ENCODE measurements around the gene DCST1.

The DCST1 gene

DNA sequence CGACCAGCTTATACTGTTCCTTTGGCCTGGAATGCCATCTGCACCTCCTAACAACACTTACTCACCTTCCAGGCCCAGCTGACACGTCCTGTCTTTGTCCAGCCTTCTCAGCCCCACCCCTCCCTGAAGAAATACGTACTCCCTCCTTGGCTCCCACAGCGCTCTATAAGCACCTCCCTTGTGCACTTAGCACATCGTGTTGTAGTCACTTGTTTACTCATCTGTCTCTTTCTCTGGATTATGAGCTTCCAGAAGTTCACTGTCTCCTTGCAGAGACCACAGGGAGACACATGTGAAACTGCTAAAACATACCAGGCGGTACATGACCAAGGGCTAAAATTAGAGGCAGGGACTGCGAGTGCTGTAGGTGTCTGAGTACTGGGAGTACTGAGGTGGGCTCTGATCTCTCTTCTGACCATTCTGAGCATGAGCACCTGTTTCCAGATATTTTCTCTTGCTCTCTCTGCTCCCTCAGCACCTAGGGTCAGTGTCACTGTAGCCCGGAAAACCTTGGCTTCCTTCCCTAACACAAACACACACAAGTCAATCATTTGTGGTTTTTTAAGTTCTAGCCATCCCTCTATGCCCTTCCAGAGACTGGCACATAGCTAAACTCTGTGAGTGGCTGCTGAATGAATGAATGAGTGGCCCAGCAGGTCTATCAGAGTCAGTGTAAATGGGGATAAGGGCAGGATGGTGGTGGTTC is 5.1 kb downstream of the DCST1 start:
- TF ChIP-seq ISL1 (CRISPR knock-in tag; IDR thresholded peaks at IDR 0.05) (no peak), ZC3H10 (CRISPR knock-in tag; IDR thresholded peaks at IDR 0.05) (no peak), ZFP3 (CRISPR knock-in tag; IDR thresholded peaks at IDR 0.05) (no peak), ARNTL (CRISPR knock-in tag; IDR thresholded peaks at IDR 0.05; ENCODE audit: borderline replicate concordance, low read depth) (no peak), OSR1 (CRISPR knock-in tag; IDR thresholded peaks at IDR 0.05) (no peak), PATZ1 (CRISPR knock-in tag; IDR thresholded peaks at IDR 0.05; ENCODE audit: borderline replicate concordance) (no peak), ESRRG (CRISPR knock-in tag; IDR thresholded peaks at IDR 0.05) (no peak), GLIS3 (CRISPR knock-in tag; IDR thresholded peaks at IDR 0.05) (no peak), TOX (CRISPR knock-in tag; IDR thresholded peaks at IDR 0.05; ENCODE audit: borderline replicate concordance) (no peak), CSDC2 (CRISPR knock-in tag; IDR thresholded peaks at IDR 0.05) (no peak), RARB (CRISPR knock-in tag; IDR thresholded peaks at IDR 0.05) (no peak), ZNF70 (CRISPR knock-in tag; IDR thresholded peaks at IDR 0.05) (no peak), TCF4 (CRISPR knock-in tag; IDR thresholded peaks at IDR 0.05; ENCODE audit: borderline replicate concordance) (no peak), SNAI2 (CRISPR knock-in tag; IDR thresholded peaks at IDR 0.05) (no peak), ZFP30 (CRISPR knock-in tag; IDR thresholded peaks at IDR 0.05) (no peak), ZNF565 (CRISPR knock-in tag; conservative IDR thresholded peaks at IDR 0.05; ENCODE audit: low read depth) (no peak), POU6F1 (CRISPR knock-in tag; IDR thresholded peaks at IDR 0.05; ENCODE audit: borderline replicate concordance, low read depth) (no peak)
- TF ChIP-seq, protein P1, sequence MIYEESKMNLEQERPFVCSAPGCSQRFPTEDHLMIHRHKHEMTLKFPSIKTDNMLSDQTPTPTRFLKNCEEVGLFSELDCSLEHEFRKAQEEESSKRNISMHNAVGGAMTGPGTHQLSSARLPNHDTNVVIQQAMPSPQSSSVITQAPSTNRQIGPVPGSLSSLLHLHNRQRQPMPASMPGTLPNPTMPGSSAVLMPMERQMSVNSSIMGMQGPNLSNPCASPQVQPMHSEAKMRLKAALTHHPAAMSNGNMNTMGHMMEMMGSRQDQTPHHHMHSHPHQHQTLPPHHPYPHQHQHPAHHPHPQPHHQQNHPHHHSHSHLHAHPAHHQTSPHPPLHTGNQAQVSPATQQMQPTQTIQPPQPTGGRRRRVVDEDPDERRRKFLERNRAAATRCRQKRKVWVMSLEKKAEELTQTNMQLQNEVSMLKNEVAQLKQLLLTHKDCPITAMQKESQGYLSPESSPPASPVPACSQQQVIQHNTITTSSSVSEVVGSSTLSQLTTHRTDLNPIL (CRISPR knock-in tag; IDR thresholded peaks at IDR 0.05; ENCODE audit: low read depth), result no peak
- no peak; the same call in 2 of the 3 replicates for ATAC-seq

DNA sequence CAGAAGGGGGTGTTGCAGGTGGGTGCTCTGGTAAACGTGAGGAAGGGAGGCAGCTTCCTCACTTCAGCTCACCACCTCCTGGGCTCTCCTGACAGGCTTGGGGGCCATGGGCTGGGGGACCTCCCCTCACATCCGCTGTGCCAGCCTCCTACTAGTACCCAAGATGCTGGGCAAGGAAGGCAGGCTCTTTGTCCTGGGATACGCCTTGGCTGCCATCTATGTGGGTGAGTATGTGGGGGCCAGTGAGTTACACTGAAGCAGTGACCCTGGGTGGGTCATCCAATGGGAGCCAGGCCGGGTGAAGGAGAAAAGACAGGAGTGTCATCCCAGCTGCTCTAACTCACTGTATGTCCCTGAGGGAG is 5.7 kb downstream of the DCST1 start:
- ATAC-seq, result no peak
- TF ChIP-seq RARB (CRISPR knock-in tag; IDR thresholded peaks at IDR 0.05) (no peak), ESRRG (CRISPR knock-in tag; IDR thresholded peaks at IDR 0.05) (no peak), GLIS3 (CRISPR knock-in tag; IDR thresholded peaks at IDR 0.05) (no peak), ISL1 (CRISPR knock-in tag; IDR thresholded peaks at IDR 0.05) (no peak)

GRCh38 chr1:155040358-155041093 is 6.9 kb downstream of the DCST1 start:
- no peak for ATAC-seq
- no peak for TF ChIP-seq BACH2 (CRISPR knock-in tag; IDR thresholded peaks at IDR 0.05; ENCODE audit: borderline replicate concordance)
- no peak for TF ChIP-seq TOX (CRISPR knock-in tag; IDR thresholded peaks at IDR 0.05; ENCODE audit: borderline replicate concordance)
- no peak for TF ChIP-seq POU6F1 (CRISPR knock-in tag; IDR thresholded peaks at IDR 0.05; ENCODE audit: borderline replicate concordance, low read depth)

DNA sequence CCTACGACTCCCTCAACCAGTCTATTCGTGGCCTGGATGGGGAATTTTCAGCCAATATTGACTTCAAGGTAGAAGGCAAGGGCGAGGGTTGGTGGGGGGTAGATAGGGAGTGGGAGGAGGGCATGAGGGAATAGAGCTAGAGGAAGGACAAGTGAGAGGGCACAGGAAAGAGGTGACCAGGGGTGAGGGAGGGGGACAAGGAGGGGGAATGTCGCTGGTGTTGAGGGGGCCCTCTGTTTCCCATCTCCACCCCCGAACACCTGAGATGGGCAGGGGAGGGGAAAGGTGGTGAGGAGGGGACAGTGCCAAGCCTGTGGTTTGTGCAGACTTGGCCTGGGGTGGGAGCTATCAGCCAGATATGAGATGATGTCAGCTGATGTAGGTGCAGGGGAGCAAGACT is 9.2 kb downstream of the DCST1 start:
- no peak for ATAC-seq
- TF ChIP-seq ZNF565 (CRISPR knock-in tag; conservative IDR thresholded peaks at IDR 0.05; ENCODE audit: low read depth), result no peak
- no peak for TF ChIP-seq SNAI2 (CRISPR knock-in tag; IDR thresholded peaks at IDR 0.05)
- no peak for TF ChIP-seq TSHZ2 (CRISPR knock-in tag; IDR thresholded peaks at IDR 0.05)
- no peak for TF ChIP-seq TOX (CRISPR knock-in tag; IDR thresholded peaks at IDR 0.05; ENCODE audit: borderline replicate concordance)
- TF ChIP-seq ISL1 (CRISPR knock-in tag; IDR thresholded peaks at IDR 0.05), result no peak
- TF ChIP-seq POU6F1 (CRISPR knock-in tag; IDR thresholded peaks at IDR 0.05; ENCODE audit: borderline replicate concordance, low read depth), result no peak
- no peak for TF ChIP-seq RARB (CRISPR knock-in tag; IDR thresholded peaks at IDR 0.05)
- TF ChIP-seq BACH2 (CRISPR knock-in tag; IDR thresholded peaks at IDR 0.05; ENCODE audit: borderline replicate concordance), result no peak
- TF ChIP-seq CSRNP3 (CRISPR knock-in tag; IDR thresholded peaks at IDR 0.05), result no peak
- no peak for TF ChIP-seq ZNF70 (CRISPR knock-in tag; IDR thresholded peaks at IDR 0.05)

Measured in SK-N-SH treated with all-trans-retinoic acid at 6 μM for 48 hours (cell line).